Panc1 (cell line): ENCODE measurements around the gene PSD4. TPM values are rescaled to one million over a fixed set of nuclear protein-coding genes. Genes with fewer than 3 reads are reported as not detected.

Experiments used
- ATAC-seq: fragments of 200-7000 bp; cut with Tn5 transposase; 2 replicates; pipeline ENCODE4 v1.9.1; 2020; ENCODE audit warnings: mild to moderate bottlenecking, moderate library complexity
- BruUV-seq: library from RNA; stranded (reverse); fragments of 400-500 nt; replicated peaks from 2 replicates; lab custom pipeline; 2021; lab: Mats Ljungman, UMichigan
- CTCF ChIA-PET: fragments of 300-600 bp; sonication (Branson Sonifier 250); formaldehyde crosslinking; loops from one replicate; lab custom pipeline; 2022; ENCODE audit warnings: antibody characterized with exemption; lab: Charles Lee
- POLR2A ChIA-PET: fragments of 300-600 bp; sonication (Branson Sonifier 250); formaldehyde crosslinking; loops from one replicate; lab custom pipeline; 2022; ENCODE audit warnings: antibody characterized with exemption; lab: Charles Lee
- DNase-seq: peaks from one replicate; pipeline ENCODE4 v3.0.0-alpha.2; 2010; ENCODE audit warnings: low read depth, low spot score
- H3K27ac ChIP-seq: 2 replicates; pipeline ENCODE4 v1.5.1; 2011; ENCODE audit warnings: mild to moderate bottlenecking, low read length, inconsistent platforms
- H3K27me3 ChIP-seq: fragments of 200-500 bp; sonication (Bioruptor generic); 2 replicates; pipeline ENCODE4 v1.6.0; 2014; ENCODE audit warnings: low read length, inconsistent platforms; ENCODE audit not compliant: control insufficient read depth, insufficient read depth
- H3K36me3 ChIP-seq: fragments of 200-500 bp; sonication (Bioruptor generic); 2 replicates; pipeline ENCODE4 v1.5.1; 2014; ENCODE audit warnings: inconsistent platforms, mild to moderate bottlenecking, low read length, moderate library complexity; ENCODE audit not compliant: control insufficient read depth, insufficient read depth
- H3K4me1 ChIP-seq: 2 replicates; pipeline ENCODE4 v1.5.1; 2011; ENCODE audit warnings: inconsistent platforms, mild to moderate bottlenecking, low read length, moderate library complexity; ENCODE audit not compliant: control insufficient read depth, insufficient read depth
- H3K4me3 ChIP-seq, 2 experiments: 2 replicates each; pipeline ENCODE4 v1.5.1; 2011 to 2012; ENCODE audit warnings: low read depth in 2 of 2, low read length in 2 of 2, mild to moderate bottlenecking in 2 of 2, inconsistent platforms in 1 of 2, moderate library complexity in 1 of 2
- H3K9me3 ChIP-seq: fragments of 200-500 bp; sonication (Bioruptor generic); 2 replicates; pipeline ENCODE4 v1.5.1; 2014; ENCODE audit warnings: low read depth, mild to moderate bottlenecking, inconsistent platforms, low read length, moderate library complexity; ENCODE audit not compliant: control insufficient read depth, insufficient read depth
- CTCF ChIP-seq: fragments of 450-650 bp; IDR thresholded peaks from 2 replicates; pipeline ENCODE4 v1.5.1; 2017; ENCODE audit warnings: mild to moderate bottlenecking
- POLR2AphosphoS5 ChIP-seq: IDR thresholded peaks from 2 replicates; pipeline ENCODE4 v1.6.1; 2012; ENCODE audit warnings: mild to moderate bottlenecking, low read depth, low read length, moderate library complexity
- SIN3A ChIP-seq: IDR thresholded peaks from 2 replicates; pipeline ENCODE4 v1.6.1; 2012; ENCODE audit warnings: low read depth, mild to moderate bottlenecking, low read length, moderate library complexity, borderline replicate concordance; ENCODE audit not compliant: insufficient read depth
- TCF7L2 ChIP-seq: IDR thresholded peaks from 2 replicates; pipeline ENCODE4 v1.6.1; 2011; ENCODE audit warnings: mild to moderate bottlenecking, low read depth, low read length, inconsistent platforms
- in situ Hi-C: cut with HindIII; loops from 2 replicates; pipeline ENCODE4 v1.10.0; 2016; ENCODE audit warnings: low sequenced_read_pairs, low pct_unique_long_range_greater_than_20kb
- intact Hi-C: fragments of 100-400 bp; cut with micrococcal nuclease; formaldehyde crosslinking; loops from one replicate; pipeline ENCODE4 v1.10.0; 2022; ENCODE audit not compliant: unreplicated experiment
- total RNA-seq: library from RNA; stranded (reverse); gene quantifications from one replicate; pipeline ENCODE4 v1.2.1, GENCODE V29; 2021; ENCODE audit not compliant: unreplicated experiment
- TF ChIP-seq, protein P1 (sequence below), 2 experiments: IDR thresholded peaks; 2 replicates each; pipeline ENCODE4 v1.6.1; 2011 to 2012; ENCODE audit warnings: low read depth in 2 of 2, control low read depth in 1 of 2, low read length in 1 of 2, mild to moderate bottlenecking in 1 of 2, moderate library complexity in 1 of 2; ENCODE audit not compliant: insufficient read depth in 1 of 2

Gene PSD4
- total RNA-seq, 1 experiment from 2014 or later = 3.6 TPM

- CTCF ChIA-PET = interaction anchor here (1.4 kb wide), 1 partner anchor 57 kb away, joined by 4 read pairs; no protein-coding TSS in a partner anchor
- in situ Hi-C loops = no loop called here
These were observed 32.3 kb upstream of the PSD4 start for GRCh38 chr2:113141451-113141850.

DNA sequence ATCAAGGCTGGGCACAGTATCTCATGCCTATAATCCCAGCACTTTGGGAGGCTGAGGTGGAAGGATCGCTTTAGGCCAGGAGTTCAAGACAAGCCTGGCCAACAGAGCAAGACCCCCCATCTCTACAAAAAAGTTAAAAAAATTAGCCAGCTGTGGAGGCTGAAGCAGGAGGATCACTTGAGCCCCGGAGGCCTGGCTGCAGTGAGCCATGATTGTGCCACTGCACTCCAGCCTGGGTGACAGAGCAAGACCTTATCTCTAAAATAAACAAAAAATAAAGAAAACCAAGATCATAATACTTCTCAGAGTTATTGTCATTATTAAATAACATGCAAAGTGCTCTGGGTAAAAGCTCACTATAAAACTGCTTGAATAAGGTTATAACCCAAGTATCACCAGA, 31.5 kb upstream of the PSD4 start:
- POLR2A ChIA-PET = no interaction called here
- in situ Hi-C loops = no loop called here

More at GRCh38 chr2:113141451-113141850, 32.3 kb upstream of the PSD4 start:
- no peak for DNase-seq
- Histone ChIP-seq H3K36me3 (no peaks in the 10 kb centered on the region), H3K27me3 (no peaks in the 10 kb centered on the region; the same call in 1 of the 2 replicates), H3K4me1 (no peaks in the 10 kb centered on the region), H3K27ac (no peak overlapping the region), H3K4me3 (no peak overlapping the region), H3K9me3 (no peaks in the 10 kb centered on the region)
- no peak for TF ChIP-seq SIN3A
- no peak for TF ChIP-seq POLR2AphosphoS5
- no peak for TF ChIP-seq CTCF
- TF ChIP-seq, protein P1, sequence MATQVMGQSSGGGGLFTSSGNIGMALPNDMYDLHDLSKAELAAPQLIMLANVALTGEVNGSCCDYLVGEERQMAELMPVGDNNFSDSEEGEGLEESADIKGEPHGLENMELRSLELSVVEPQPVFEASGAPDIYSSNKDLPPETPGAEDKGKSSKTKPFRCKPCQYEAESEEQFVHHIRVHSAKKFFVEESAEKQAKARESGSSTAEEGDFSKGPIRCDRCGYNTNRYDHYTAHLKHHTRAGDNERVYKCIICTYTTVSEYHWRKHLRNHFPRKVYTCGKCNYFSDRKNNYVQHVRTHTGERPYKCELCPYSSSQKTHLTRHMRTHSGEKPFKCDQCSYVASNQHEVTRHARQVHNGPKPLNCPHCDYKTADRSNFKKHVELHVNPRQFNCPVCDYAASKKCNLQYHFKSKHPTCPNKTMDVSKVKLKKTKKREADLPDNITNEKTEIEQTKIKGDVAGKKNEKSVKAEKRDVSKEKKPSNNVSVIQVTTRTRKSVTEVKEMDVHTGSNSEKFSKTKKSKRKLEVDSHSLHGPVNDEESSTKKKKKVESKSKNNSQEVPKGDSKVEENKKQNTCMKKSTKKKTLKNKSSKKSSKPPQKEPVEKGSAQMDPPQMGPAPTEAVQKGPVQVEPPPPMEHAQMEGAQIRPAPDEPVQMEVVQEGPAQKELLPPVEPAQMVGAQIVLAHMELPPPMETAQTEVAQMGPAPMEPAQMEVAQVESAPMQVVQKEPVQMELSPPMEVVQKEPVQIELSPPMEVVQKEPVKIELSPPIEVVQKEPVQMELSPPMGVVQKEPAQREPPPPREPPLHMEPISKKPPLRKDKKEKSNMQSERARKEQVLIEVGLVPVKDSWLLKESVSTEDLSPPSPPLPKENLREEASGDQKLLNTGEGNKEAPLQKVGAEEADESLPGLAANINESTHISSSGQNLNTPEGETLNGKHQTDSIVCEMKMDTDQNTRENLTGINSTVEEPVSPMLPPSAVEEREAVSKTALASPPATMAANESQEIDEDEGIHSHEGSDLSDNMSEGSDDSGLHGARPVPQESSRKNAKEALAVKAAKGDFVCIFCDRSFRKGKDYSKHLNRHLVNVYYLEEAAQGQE (IDR thresholded peaks at IDR 0.05; ENCODE audit: insufficient read depth in 1 of 2, low read depth in 2 of 2, low read length in 1 of 2) = no peak
- no peak for TF ChIP-seq TCF7L2
- intact Hi-C loops = no loop called here
- no TSS peak for BruUV-seq
- POLR2A ChIA-PET = no interaction called here
- ATAC-seq = no peak

More for the DNA sequence above, 31.5 kb upstream of the PSD4 start:
- no peak overlapping the region for H3K4me3 ChIP-seq
- CTCF ChIA-PET = interaction anchor here (1.4 kb wide), 1 partner anchor 56 kb away, joined by 4 read pairs; no protein-coding TSS in a partner anchor
- no peak overlapping the region for H3K27ac ChIP-seq
- BruUV-seq = no TSS peak
- no peaks in the 10 kb centered on the region for H3K9me3 ChIP-seq
- ATAC-seq (no peak), DNase-seq (no peak)
- no peak for TF ChIP-seq SIN3A
- TF ChIP-seq TCF7L2 = no peak
- TF ChIP-seq CTCF = no peak
- TF ChIP-seq, protein P1 (IDR thresholded peaks at IDR 0.05; ENCODE audit: insufficient read depth in 1 of 2, low read depth in 2 of 2, low read length in 1 of 2) = no peak
- TF ChIP-seq POLR2AphosphoS5 = no peak
- intact Hi-C loops = no loop called here
- no peaks in the 10 kb centered on the region for H3K36me3 ChIP-seq
- H3K27me3 ChIP-seq = no peaks in the 10 kb centered on the region; the same call in 1 of the 2 replicates
- H3K4me1 ChIP-seq = no peaks in the 10 kb centered on the region
